H1 (cell line): ENCODE measurements around the gene KIF2C.

Experiments
- CREB1 ChIP-seq: IDR thresholded peaks from 2 replicates; pipeline ENCODE4 v1.6.1; 2012; ENCODE audit warnings: inconsistent platforms
- EGR1 ChIP-seq: IDR thresholded peaks from 2 replicates; pipeline ENCODE4 v1.6.1; 2011; ENCODE audit warnings: low read depth, low read length, borderline replicate concordance
- EZH2 ChIP-seq: fragments of 200-600 bp; sonication (generic); IDR thresholded peaks from 2 replicates; pipeline ENCODE4 v1.7.1; 2012; ENCODE audit warnings: low read depth, mild to moderate bottlenecking, moderate library complexity, low read length, inconsistent platforms; ENCODE audit not compliant: severe bottlenecking
- GTF2F1 ChIP-seq: IDR thresholded peaks from 2 replicates; pipeline ENCODE4 v1.6.1; 2012; ENCODE audit warnings: low read depth, low read length, improper control_type of control experiment, borderline replicate concordance
- POLR2A ChIP-seq, 2 experiments: IDR thresholded peaks; 1 replicate in 1 of 2; 2 replicates in 1 of 2; pipeline ENCODE4 v1.6.1; 2011; ENCODE audit warnings: low read depth in 2 of 2, low read length in 2 of 2, mild to moderate bottlenecking in 2 of 2; ENCODE audit errors: control extremely low read depth in 1 of 2
- POLR2AphosphoS5 ChIP-seq: IDR thresholded peaks from 2 replicates; pipeline ENCODE4 v1.6.1; 2011; ENCODE audit warnings: low read depth, low read length
- RAD21 ChIP-seq, 2 experiments: IDR thresholded peaks in 1 of 2; conservative IDR thresholded peaks in 1 of 2; 2 replicates each; pipeline ENCODE4 v1.6.1; 2011; ENCODE audit warnings: low read depth in 2 of 2, low read length in 2 of 2, improper control_type of control experiment in 1 of 2, inconsistent platforms in 1 of 2, mild to moderate bottlenecking in 1 of 2, moderate library complexity in 1 of 2
- RNF2 ChIP-seq: fragments of 200-900, 300-1000 bp; sonication (generic); IDR thresholded peaks from 2 replicates; pipeline ENCODE4 v1.7.1; 2016; ENCODE audit warnings: borderline replicate concordance, low read depth, mild to moderate bottlenecking, antibody characterized with exemption, low read length; ENCODE audit not compliant: poor library complexity, severe bottlenecking; ENCODE audit errors: missing control alignments
- SAP30 ChIP-seq: fragments of 300-600 bp; sonication (generic); IDR thresholded peaks from 2 replicates; pipeline ENCODE4 v1.7.1; 2012; ENCODE audit warnings: low read length, moderate library complexity, mild to moderate bottlenecking, inconsistent platforms; ENCODE audit not compliant: insufficient read depth, insufficient replicate concordance
- SP1 ChIP-seq: IDR thresholded peaks from 2 replicates; pipeline ENCODE4 v1.6.1; 2011; ENCODE audit warnings: low read depth, low read length
- SUZ12 ChIP-seq: fragments of 200-600 bp; sonication (generic); IDR thresholded peaks from 2 replicates; pipeline ENCODE4 v1.6.1; 2012; ENCODE audit warnings: mild to moderate bottlenecking, inconsistent platforms, low read length, moderate library complexity, mixed read lengths
- TF ChIP-seq, protein P1 (sequence below), 3 experiments: IDR thresholded peaks; 1 replicate in 2 of 3; 2 replicates in 1 of 3; pipeline versions ENCODE4 v1.5.1 to v1.6.1; 2011; ENCODE audit warnings: low read length in 3 of 3, mild to moderate bottlenecking in 3 of 3, inconsistent platforms in 2 of 3, low read depth in 1 of 3, moderate library complexity in 1 of 3; ENCODE audit not compliant: insufficient read depth in 1 of 3; ENCODE audit errors: control extremely low read depth in 1 of 3
- TF ChIP-seq, protein P2 (sequence below): fragments of 300-600 bp; sonication (generic); IDR thresholded peaks from 2 replicates; pipeline ENCODE4 v1.7.1; 2012; ENCODE audit warnings: low read length, moderate library complexity, mild to moderate bottlenecking, inconsistent platforms; ENCODE audit not compliant: insufficient replicate concordance

DNA sequence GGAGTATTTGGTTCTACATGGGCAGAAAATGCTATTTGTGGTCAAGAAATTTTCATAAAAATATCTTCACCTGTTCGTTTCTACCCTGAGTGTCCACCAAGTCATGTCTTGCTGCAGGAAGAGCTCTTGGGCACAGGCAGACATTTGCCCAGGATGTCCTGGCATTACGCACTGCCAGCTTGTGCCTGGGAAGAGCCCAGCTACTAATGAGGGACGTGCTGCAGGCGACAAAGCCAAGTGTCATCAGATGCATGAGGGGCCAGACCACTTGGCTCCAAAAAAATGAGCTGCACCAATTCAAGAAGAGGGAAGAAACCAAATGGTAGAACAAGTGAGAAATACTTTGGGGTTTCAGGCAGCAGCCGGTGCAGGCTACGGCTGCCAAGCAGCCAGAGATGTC, 21.5 kb upstream of the KIF2C start:
- no peak for TF ChIP-seq POLR2A (IDR thresholded peaks at IDR 0.05; ENCODE audit: control extremely low read depth in 1 of 2, low read depth in 2 of 2, low read length in 2 of 2)
- TF ChIP-seq CREB1: no peak
- TF ChIP-seq, protein P1, sequence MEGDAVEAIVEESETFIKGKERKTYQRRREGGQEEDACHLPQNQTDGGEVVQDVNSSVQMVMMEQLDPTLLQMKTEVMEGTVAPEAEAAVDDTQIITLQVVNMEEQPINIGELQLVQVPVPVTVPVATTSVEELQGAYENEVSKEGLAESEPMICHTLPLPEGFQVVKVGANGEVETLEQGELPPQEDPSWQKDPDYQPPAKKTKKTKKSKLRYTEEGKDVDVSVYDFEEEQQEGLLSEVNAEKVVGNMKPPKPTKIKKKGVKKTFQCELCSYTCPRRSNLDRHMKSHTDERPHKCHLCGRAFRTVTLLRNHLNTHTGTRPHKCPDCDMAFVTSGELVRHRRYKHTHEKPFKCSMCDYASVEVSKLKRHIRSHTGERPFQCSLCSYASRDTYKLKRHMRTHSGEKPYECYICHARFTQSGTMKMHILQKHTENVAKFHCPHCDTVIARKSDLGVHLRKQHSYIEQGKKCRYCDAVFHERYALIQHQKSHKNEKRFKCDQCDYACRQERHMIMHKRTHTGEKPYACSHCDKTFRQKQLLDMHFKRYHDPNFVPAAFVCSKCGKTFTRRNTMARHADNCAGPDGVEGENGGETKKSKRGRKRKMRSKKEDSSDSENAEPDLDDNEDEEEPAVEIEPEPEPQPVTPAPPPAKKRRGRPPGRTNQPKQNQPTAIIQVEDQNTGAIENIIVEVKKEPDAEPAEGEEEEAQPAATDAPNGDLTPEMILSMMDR (IDR thresholded peaks at IDR 0.05; ENCODE audit: control extremely low read depth in 1 of 3, insufficient read depth in 1 of 3, low read depth in 1 of 3, low read length in 3 of 3): no peak
- TF ChIP-seq RAD21 (IDR thresholded peaks at IDR 0.05 in 1 of 2, conservative IDR thresholded peaks at IDR 0.05 in 1 of 2; ENCODE audit: low read depth in 2 of 2, low read length in 2 of 2): no peak
- no peak for TF ChIP-seq EZH2
- no peak for TF ChIP-seq SP1
- no peak for TF ChIP-seq SAP30
- no peak for TF ChIP-seq RNF2
- no peak for TF ChIP-seq EGR1
- TF ChIP-seq POLR2AphosphoS5: no peak
- TF ChIP-seq GTF2F1: no peak
- TF ChIP-seq SUZ12: no peak
- TF ChIP-seq, protein P2, sequence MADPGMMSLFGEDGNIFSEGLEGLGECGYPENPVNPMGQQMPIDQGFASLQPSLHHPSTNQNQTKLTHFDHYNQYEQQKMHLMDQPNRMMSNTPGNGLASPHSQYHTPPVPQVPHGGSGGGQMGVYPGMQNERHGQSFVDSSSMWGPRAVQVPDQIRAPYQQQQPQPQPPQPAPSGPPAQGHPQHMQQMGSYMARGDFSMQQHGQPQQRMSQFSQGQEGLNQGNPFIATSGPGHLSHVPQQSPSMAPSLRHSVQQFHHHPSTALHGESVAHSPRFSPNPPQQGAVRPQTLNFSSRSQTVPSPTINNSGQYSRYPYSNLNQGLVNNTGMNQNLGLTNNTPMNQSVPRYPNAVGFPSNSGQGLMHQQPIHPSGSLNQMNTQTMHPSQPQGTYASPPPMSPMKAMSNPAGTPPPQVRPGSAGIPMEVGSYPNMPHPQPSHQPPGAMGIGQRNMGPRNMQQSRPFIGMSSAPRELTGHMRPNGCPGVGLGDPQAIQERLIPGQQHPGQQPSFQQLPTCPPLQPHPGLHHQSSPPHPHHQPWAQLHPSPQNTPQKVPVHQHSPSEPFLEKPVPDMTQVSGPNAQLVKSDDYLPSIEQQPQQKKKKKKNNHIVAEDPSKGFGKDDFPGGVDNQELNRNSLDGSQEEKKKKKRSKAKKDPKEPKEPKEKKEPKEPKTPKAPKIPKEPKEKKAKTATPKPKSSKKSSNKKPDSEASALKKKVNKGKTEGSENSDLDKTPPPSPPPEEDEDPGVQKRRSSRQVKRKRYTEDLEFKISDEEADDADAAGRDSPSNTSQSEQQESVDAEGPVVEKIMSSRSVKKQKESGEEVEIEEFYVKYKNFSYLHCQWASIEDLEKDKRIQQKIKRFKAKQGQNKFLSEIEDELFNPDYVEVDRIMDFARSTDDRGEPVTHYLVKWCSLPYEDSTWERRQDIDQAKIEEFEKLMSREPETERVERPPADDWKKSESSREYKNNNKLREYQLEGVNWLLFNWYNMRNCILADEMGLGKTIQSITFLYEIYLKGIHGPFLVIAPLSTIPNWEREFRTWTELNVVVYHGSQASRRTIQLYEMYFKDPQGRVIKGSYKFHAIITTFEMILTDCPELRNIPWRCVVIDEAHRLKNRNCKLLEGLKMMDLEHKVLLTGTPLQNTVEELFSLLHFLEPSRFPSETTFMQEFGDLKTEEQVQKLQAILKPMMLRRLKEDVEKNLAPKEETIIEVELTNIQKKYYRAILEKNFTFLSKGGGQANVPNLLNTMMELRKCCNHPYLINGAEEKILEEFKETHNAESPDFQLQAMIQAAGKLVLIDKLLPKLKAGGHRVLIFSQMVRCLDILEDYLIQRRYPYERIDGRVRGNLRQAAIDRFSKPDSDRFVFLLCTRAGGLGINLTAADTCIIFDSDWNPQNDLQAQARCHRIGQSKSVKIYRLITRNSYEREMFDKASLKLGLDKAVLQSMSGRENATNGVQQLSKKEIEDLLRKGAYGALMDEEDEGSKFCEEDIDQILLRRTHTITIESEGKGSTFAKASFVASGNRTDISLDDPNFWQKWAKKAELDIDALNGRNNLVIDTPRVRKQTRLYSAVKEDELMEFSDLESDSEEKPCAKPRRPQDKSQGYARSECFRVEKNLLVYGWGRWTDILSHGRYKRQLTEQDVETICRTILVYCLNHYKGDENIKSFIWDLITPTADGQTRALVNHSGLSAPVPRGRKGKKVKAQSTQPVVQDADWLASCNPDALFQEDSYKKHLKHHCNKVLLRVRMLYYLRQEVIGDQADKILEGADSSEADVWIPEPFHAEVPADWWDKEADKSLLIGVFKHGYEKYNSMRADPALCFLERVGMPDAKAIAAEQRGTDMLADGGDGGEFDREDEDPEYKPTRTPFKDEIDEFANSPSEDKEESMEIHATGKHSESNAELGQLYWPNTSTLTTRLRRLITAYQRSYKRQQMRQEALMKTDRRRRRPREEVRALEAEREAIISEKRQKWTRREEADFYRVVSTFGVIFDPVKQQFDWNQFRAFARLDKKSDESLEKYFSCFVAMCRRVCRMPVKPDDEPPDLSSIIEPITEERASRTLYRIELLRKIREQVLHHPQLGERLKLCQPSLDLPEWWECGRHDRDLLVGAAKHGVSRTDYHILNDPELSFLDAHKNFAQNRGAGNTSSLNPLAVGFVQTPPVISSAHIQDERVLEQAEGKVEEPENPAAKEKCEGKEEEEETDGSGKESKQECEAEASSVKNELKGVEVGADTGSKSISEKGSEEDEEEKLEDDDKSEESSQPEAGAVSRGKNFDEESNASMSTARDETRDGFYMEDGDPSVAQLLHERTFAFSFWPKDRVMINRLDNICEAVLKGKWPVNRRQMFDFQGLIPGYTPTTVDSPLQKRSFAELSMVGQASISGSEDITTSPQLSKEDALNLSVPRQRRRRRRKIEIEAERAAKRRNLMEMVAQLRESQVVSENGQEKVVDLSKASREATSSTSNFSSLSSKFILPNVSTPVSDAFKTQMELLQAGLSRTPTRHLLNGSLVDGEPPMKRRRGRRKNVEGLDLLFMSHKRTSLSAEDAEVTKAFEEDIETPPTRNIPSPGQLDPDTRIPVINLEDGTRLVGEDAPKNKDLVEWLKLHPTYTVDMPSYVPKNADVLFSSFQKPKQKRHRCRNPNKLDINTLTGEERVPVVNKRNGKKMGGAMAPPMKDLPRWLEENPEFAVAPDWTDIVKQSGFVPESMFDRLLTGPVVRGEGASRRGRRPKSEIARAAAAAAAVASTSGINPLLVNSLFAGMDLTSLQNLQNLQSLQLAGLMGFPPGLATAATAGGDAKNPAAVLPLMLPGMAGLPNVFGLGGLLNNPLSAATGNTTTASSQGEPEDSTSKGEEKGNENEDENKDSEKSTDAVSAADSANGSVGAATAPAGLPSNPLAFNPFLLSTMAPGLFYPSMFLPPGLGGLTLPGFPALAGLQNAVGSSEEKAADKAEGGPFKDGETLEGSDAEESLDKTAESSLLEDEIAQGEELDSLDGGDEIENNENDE: no peak
